GM12878 (cell line): ENCODE measurements around the gene SFMBT1. TPM values are rescaled to one million over a fixed set of nuclear protein-coding genes. Genes with fewer than 3 reads are reported as not detected.

ENCODE experiments used
- ATAC-seq: fragments of 200-7000 bp; cut with Tn5 transposase; 3 replicates; pipeline ENCODE4 v1.9.1; 2020; ENCODE audit warnings: mild to moderate bottlenecking, moderate library complexity
- BruUV-seq: library from RNA; stranded (reverse); fragments of 400-500 nt; replicated peaks from 2 replicates; lab custom pipeline; 2021; lab: Mats Ljungman, UMichigan
- CTCF ChIA-PET: fragments of 300-600 bp; sonication (Branson Sonifier 250); formaldehyde crosslinking; extraction: SDS; loops from one replicate; lab custom pipeline; 2021; ENCODE audit warnings: inconsistent platforms; lab: Yijun Ruan, JAX
- POLR2A ChIA-PET: fragments of 350-600 bp; formaldehyde crosslinking; extraction: SDS; loops from one replicate; lab custom pipeline; 2021; ENCODE audit warnings: inconsistent platforms; lab: Charles Lee
- RAD21 ChIA-PET: fragments of 300-600 bp; sonication (Branson Sonifier 250); formaldehyde crosslinking; loops from one replicate; lab custom pipeline; 2023; ENCODE audit warnings: antibody characterized with exemption; ENCODE audit not compliant: unreplicated experiment; lab: Charles Lee
- SMC1A ChIA-PET: fragments of 300-600 bp; sonication (Branson Sonifier 250); formaldehyde crosslinking; loops from one replicate; lab custom pipeline; 2023; ENCODE audit not compliant: unreplicated experiment, uncharacterized antibody; lab: Charles Lee
- DNase-seq: peaks from one replicate; pipeline ENCODE4 v3.0.0-alpha.2; 2011; ENCODE audit warnings: low read depth, low spot score
- FAIRE-seq: peaks from 3 replicates; lab custom pipeline; 2011; peaks lifted over from hg19 to GRCh38; lab: Jason Lieb, UNC
- H2AFZ ChIP-seq: 2 replicates; pipeline ENCODE4 v1.6.0; 2011; ENCODE audit warnings: low read depth, low read length, control low read depth; ENCODE audit not compliant: control insufficient read depth
- H3K27ac ChIP-seq: 2 replicates; pipeline ENCODE4 v1.5.1; 2011; ENCODE audit warnings: control low read depth; ENCODE audit not compliant: control insufficient read depth, insufficient read depth
- H3K27me3 ChIP-seq, 2 experiments: replicated peaks in 1 of 2; 2 replicates each; pipeline versions ENCODE4 v1.6.0 to v1.6.1; 2011; ENCODE audit warnings: low read length in 1 of 2; ENCODE audit not compliant: control insufficient read depth in 2 of 2, insufficient read depth in 2 of 2
- H3K36me3 ChIP-seq, 2 experiments: 2 replicates each; pipeline ENCODE4 v1.5.1; 2011; ENCODE audit warnings: low read length in 1 of 2; ENCODE audit not compliant: control insufficient read depth in 2 of 2, insufficient read depth in 2 of 2
- H3K4me1 ChIP-seq: 2 replicates; pipeline ENCODE4 v1.6.1; 2011; ENCODE audit warnings: mild to moderate bottlenecking, low read length, moderate library complexity, mixed read lengths; ENCODE audit not compliant: control insufficient read depth, insufficient read depth
- H3K4me2 ChIP-seq: 2 replicates; pipeline ENCODE4 v1.6.0; 2011; ENCODE audit warnings: control low read depth; ENCODE audit not compliant: control insufficient read depth, insufficient read depth
- H3K4me3 ChIP-seq: fragments of 200-600 bp; sonication (generic); 2 replicates; pipeline ENCODE4 v1.5.1; 2016
- H3K79me2 ChIP-seq: 2 replicates; pipeline ENCODE4 v1.6.0; 2011; ENCODE audit warnings: low read length; ENCODE audit not compliant: control insufficient read depth, insufficient read depth
- H3K9ac ChIP-seq: 2 replicates; pipeline ENCODE4 v1.8.0; 2011; ENCODE audit warnings: low read length, control low read depth, mixed read lengths; ENCODE audit not compliant: control insufficient read depth, insufficient read depth
- H3K9me3 ChIP-seq: replicated peaks from 3 replicates; pipeline ENCODE4 v1.5.1; 2011; ENCODE audit warnings: mild to moderate bottlenecking, low read length; ENCODE audit not compliant: control insufficient read depth, insufficient read depth
- H4K20me1 ChIP-seq: 2 replicates; pipeline ENCODE4 v1.6.0; 2011; ENCODE audit not compliant: control insufficient read depth, insufficient read depth
- BRCA1 ChIP-seq: IDR thresholded peaks from 2 replicates; pipeline ENCODE4 v1.6.1; 2011; ENCODE audit warnings: low read depth, low read length, improper control_type of control experiment
- CEBPZ ChIP-seq: fragments of 150-350 bp; IDR thresholded peaks from 2 replicates; pipeline ENCODE4 v1.6.1; 2016; ENCODE audit warnings: low read depth, low read length
- EP300 ChIP-seq, 2 experiments: fragments of 150-350 bp in 1 of 2; IDR thresholded peaks; 2 replicates each; pipeline ENCODE4 v1.6.1; 2011 to 2012; ENCODE audit warnings: low read depth in 2 of 2, low read length in 2 of 2, borderline replicate concordance in 1 of 2, improper control_type of control experiment in 1 of 2, inconsistent platforms in 1 of 2; ENCODE audit not compliant: control insufficient read depth in 1 of 2
- FOS ChIP-seq: IDR thresholded peaks from 3 replicates; pipeline ENCODE4 v1.6.1; 2011; ENCODE audit warnings: borderline replicate concordance; ENCODE audit not compliant: insufficient read length; ENCODE audit errors: extremely low read depth
- GABPA ChIP-seq: IDR thresholded peaks from 2 replicates; pipeline ENCODE4 v1.6.1; 2014; ENCODE audit warnings: antibody characterized with exemption, low read depth, mild to moderate bottlenecking, inconsistent platforms
- MTA2 ChIP-seq: fragments of 450-650 bp; IDR thresholded peaks from 2 replicates; pipeline ENCODE4 v1.6.1; 2016; ENCODE audit warnings: low read depth, mild to moderate bottlenecking, moderate library complexity
- MTA3 ChIP-seq: IDR thresholded peaks from 2 replicates; pipeline ENCODE4 v1.6.1; 2012; ENCODE audit warnings: low read length, inconsistent platforms, borderline replicate concordance
- PKNOX1 ChIP-seq: fragments of 450-650 bp; IDR thresholded peaks from 2 replicates; pipeline ENCODE4 v1.6.1; 2016; ENCODE audit warnings: mild to moderate bottlenecking
- POU2F2 ChIP-seq: IDR thresholded peaks from 3 replicates; pipeline ENCODE4 v1.6.1; 2011; ENCODE audit warnings: low read depth, mild to moderate bottlenecking, low read length, borderline replicate concordance
- SREBF1 ChIP-seq: IDR thresholded peaks from 2 replicates; pipeline ENCODE4 v1.6.1; 2012; ENCODE audit warnings: mild to moderate bottlenecking, low read length
- SRF ChIP-seq, 2 experiments: IDR thresholded peaks; 2 replicates each; pipeline ENCODE4 v1.6.1; 2011; ENCODE audit warnings: low read depth in 2 of 2, low read length in 2 of 2, mild to moderate bottlenecking in 1 of 2, moderate library complexity in 1 of 2
- SUZ12 ChIP-seq: fragments of 200-600 bp; sonication (generic); IDR thresholded peaks from one replicate; pipeline ENCODE4 v1.6.1; 2018; ENCODE audit warnings: antibody characterized with exemption, mild to moderate bottlenecking; ENCODE audit not compliant: unreplicated experiment
- TCF12 ChIP-seq: IDR thresholded peaks from 2 replicates; pipeline ENCODE4 v1.6.1; 2011; ENCODE audit warnings: low read depth, mild to moderate bottlenecking, low read length
- WGBS: methylation state at CpG from one replicate; pipeline ENCODE4 v1.1.6; 2016; ENCODE audit warnings: low lambda C conversion rate; ENCODE audit not compliant: insufficient replicate concordance, insufficient coverage; ENCODE audit errors: missing lambda C conversion rate; 5-methylcytosine and 5-hydroxymethylcytosine counted together
- in situ Hi-C: fragments of 300-500 bp; cut with MboI; formaldehyde crosslinking; loops from 9 replicates; pipeline ENCODE4 v1.14.3; 2018; ENCODE audit warnings: mixed read lengths
- intact Hi-C: fragments of 100-400 bp; cut with micrococcal nuclease; formaldehyde crosslinking; loops from one replicate; pipeline ENCODE4 v1.14.2; 2022; ENCODE audit not compliant: unreplicated experiment
- polyA plus RNA-seq, 11 experiments: library from polyadenylated mRNA; depleted of rRNA in 4 of 11; unstranded in 6 of 11; stranded (reverse) in 5 of 11; fragments of >200 nt; fragmentation: Nextera tagmentation in 4 of 11; fragmentation: Illumina TruSeq in 1 of 11; extraction: Ambion mirVana in 4 of 11; extraction: Trizol in 1 of 11; gene quantifications; 1 replicate in 1 of 11; 2 replicates in 10 of 11; pipeline versions ENCODE4 v1.2.1 to v1.2.3, GENCODE V29; 2011 to 2016; ENCODE audit warnings: inconsistent platforms in 2 of 11, missing spikeins in 2 of 11, low read depth in 1 of 11
- total RNA-seq, 4 experiments: library from RNA; depleted of rRNA in 3 of 4; stranded (reverse); fragments of >200 nt in 3 of 4; fragmentation: Illumina TruSeq in 1 of 4; extraction: Trizol in 1 of 4; gene quantifications; 2 replicates each; pipeline versions ENCODE4 v1.2.1 to v1.2.3, GENCODE V29; 2013 to 2021

Gene SFMBT1
- total and polyA plus RNA-seq, 10 of the 15 experiments (the other 5 are each of a cell fraction or from before 2014, with no cell fraction given): 3.2 to 19.5 (median 11.4) TPM

GRCh38 chr3:52880474-52880873 is 165.4 kb downstream of the SFMBT1 start (continued):
- TF ChIP-seq CEBPZ: no peak

- CTCF ChIA-PET: interaction anchor here (0.6 to 4.8 kb wide), 2 partner anchors 13 to 54 kb away, joined by 4 to 28 read pairs; no protein-coding TSS in a partner anchor
Measured at GRCh38 chr3:52880047-52880446, 165.8 kb downstream of the SFMBT1 start.

More at GRCh38 chr3:52880047-52880446, 165.8 kb downstream of the SFMBT1 start:
- POLR2A ChIA-PET: interaction anchor here (2.5 kb wide), 1 partner anchor 12 kb away, joined by 8 read pairs; no protein-coding TSS in a partner anchor
- 65% methylated on average over 5 of the region's 5 CpGs for WGBS
- Histone ChIP-seq H2AFZ (no peak overlapping the region), H4K20me1 (no peaks in the 10 kb centered on the region), H3K9me3 (no peaks in the 10 kb centered on the region; the same call in 2 of the 3 replicates), H3K4me1 (peaks cover 20% of the 10 kb centered on the region), H3K4me2 (peak overlapping the region; percentile 31), H3K79me2 (peaks cover 3% of the 10 kb centered on the region), H3K27me3 (no peaks in the 10 kb centered on the region), H3K27ac (no peak overlapping the region), H3K9ac (no peak overlapping the region), H3K36me3 (peaks cover 1 to 7% of the 10 kb centered on the region in 2 experiments; a peak in 2 of 4 replicates), H3K4me3 (no peak overlapping the region)
- FAIRE-seq: no peak
- BruUV-seq: no TSS peak
- peak; percentile 41 for ATAC-seq
- intact Hi-C loops (no loop called here), in situ Hi-C loops (no loop called here)
- SMC1A ChIA-PET: interaction anchor here (0.7 to 3.3 kb wide), 6 partner anchors 13 to 57 kb away, joined by 3 to 25 read pairs (median 4); no protein-coding TSS in a partner anchor
- no peak for TF ChIP-seq MTA2
- TF ChIP-seq SRF (IDR thresholded peaks at IDR 0.05; ENCODE audit: low read depth in 2 of 2, low read length in 2 of 2): no peak
- no peak for TF ChIP-seq EP300 (IDR thresholded peaks at IDR 0.05; ENCODE audit: borderline replicate concordance in 1 of 2, control insufficient read depth in 1 of 2, low read depth in 2 of 2, low read length in 2 of 2)
- no peak for TF ChIP-seq BRCA1
- no peak for TF ChIP-seq PKNOX1
- no peak for TF ChIP-seq FOS
- no peak for TF ChIP-seq SUZ12
- TF ChIP-seq POU2F2: no peak
- TF ChIP-seq GABPA: no peak
- TF ChIP-seq MTA3: no peak
- no peak for TF ChIP-seq TCF12
- TF ChIP-seq SREBF1: no peak
- RAD21 ChIA-PET: interaction anchor here (2.2 kb wide), 1 partner anchor 13 kb away, joined by 17 read pairs; no protein-coding TSS in a partner anchor
- DNase-seq: no peak
